Putamen (tissue), 1 donor: ENCODE data around the gene AFM.

Experiments
- DNase-seq: peaks from one replicate; pipeline ENCODE4 v3.0.0-alpha.2; 2016; ENCODE audit warnings: low spot score

The AFM gene

DNA sequence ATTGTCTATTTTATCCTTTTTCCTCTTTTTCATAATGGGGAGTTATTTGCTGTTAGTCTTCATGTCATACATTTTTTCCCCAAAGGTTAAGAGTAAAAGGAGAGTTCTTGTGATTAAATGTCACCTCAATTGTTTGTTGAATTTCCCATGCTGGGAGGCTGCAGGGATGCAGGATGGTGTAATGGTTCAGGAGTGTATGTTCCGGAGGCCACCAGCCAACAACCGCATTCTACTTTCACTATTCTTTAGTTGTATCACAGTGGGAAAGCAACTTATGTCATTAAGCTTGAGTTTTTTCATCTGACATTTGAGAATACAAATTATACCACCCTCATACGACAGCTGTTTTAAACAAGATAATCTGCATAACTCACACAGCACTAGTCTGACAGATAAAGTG is 30.1 kb upstream of the AFM start:
- no peak for DNase-seq

DNA sequence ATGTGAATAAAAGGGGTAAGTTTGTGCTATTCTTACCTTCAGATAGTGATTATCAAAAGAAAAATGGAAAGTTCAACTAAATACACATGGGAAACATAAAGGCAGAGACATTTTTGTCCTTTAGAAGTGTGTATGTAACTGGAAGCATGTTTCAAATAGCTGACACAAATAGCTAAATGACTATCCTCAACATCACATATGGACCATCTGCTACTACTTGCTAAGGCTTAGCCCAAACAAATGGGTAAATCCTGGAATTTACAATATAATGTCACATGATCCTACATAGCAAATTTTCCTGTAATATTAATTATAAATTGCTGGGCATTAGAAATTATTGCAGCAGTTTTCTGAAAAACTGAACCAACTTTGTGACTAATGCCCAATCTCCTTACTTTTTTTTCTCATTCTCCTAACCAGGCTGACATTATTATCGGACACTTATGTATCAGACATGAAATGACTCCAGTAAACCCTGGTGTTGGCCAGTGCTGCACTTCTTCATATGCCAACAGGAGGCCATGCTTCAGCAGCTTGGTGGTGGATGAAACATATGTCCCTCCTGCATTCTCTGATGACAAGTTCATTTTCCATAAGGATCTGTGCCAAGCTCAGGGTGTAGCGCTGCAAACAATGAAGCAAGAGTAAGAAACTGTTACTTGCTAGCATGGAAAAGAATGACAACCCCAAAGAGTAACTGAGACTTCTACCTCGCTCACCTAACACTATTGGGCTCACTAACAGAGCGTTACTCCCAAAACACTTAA is 29.4 kb upstream of the AFM start:
- no peak for DNase-seq

DNA sequence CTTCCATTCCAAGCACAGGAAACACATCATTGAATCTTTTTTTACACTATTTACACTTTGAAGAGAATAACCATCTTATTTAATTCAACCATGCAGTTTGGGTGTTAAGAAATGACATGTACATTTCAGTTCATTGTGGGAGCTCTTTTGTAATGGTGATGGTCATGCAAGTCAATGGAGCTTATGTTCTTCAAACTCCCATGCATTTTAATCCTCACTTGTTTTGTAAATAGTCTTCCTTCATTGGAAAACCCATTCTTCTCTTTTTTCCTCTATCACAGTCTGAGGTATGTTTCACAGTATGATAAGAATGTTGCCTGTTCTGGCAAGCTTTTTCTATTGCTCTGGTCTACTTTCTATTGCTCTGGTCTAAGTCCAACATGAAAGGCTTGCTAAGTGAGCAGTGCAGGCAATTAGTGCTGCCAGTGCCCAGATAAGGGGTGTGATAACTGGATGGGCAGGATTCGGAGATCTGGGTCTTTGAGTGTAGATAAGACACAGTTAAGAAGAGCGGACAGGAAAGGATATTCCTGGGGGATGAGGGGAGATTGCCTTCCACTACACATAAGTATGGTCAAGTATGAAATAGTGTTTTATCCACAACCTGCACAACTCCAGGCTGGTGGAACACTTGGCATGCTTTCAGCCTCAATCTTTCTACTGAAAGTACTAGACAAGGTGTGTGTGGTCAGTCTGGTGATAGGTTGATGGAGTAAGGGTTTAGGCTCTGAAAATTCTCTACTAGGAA is 28.4 kb upstream of the AFM start:
- no peak for DNase-seq

DNA sequence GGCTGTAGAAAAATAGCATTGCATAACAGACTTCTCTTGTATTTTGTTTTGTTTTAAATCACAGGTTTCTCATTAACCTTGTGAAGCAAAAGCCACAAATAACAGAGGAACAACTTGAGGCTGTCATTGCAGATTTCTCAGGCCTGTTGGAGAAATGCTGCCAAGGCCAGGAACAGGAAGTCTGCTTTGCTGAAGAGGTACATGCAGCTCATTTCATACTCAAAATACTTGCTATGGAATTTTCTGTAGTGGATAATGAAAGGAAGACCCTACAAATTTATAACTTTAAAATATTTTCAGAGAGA is 27.9 kb upstream of the AFM start:
- DNase-seq = no peak

DNA sequence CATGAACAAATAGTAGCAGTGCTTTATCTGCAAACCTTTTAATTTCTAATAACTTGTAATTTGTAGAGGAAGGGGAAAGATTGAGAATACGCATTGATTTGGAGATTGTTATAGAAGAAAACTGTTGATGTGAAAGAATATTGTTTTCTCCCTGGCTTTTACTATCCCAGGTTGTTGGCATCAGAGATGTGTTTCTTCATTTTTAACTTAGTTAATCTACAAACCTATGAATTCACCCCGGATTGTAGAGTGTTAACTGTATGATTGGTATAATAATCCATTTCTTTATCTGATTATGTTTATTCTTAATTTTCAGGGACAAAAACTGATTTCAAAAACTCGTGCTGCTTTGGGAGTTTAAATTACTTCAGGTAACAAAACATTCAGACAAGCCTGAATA is 26.6 kb upstream of the AFM start:
- no peak for DNase-seq

DNA sequence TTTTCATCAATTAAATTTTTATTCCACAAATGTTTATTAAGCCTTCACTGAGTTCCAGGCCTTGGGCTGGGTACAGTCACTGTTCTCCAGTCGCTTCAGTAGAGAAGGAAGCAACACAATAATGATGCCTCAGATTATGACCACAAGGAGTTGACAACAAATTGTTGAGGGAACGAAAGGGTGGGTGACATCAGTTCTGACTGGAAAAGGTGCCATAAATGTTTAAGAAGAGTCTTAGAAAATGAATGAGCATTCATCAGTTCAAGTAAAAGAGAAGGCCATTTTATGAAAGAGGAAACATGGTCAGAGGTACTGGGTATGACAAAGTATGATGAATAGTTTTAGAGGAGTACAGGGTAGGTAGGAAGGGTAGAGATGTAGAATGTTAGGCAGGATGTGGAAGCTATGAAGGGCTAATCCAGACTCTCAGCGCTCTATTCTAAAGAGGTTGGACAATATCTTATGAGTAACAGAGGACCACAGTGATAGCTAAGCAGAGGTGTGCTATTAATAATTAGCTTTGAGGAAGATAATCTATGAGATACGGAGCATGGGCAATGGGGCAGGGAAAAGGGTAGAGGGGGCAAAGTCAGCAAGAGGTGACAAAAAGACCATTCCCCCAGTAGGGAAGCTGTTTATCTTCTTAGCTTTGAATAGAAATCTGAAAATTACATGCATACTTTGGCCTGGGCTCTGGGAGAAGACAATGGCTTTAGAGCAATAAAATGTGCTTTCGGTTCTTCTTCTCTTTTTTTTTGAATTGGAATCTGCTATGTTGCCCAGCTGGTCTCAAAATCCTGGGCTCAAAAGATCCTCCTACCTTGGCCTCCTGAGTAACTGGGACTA is 25.1 kb upstream of the AFM start:
- DNase-seq = no peak

DNA sequence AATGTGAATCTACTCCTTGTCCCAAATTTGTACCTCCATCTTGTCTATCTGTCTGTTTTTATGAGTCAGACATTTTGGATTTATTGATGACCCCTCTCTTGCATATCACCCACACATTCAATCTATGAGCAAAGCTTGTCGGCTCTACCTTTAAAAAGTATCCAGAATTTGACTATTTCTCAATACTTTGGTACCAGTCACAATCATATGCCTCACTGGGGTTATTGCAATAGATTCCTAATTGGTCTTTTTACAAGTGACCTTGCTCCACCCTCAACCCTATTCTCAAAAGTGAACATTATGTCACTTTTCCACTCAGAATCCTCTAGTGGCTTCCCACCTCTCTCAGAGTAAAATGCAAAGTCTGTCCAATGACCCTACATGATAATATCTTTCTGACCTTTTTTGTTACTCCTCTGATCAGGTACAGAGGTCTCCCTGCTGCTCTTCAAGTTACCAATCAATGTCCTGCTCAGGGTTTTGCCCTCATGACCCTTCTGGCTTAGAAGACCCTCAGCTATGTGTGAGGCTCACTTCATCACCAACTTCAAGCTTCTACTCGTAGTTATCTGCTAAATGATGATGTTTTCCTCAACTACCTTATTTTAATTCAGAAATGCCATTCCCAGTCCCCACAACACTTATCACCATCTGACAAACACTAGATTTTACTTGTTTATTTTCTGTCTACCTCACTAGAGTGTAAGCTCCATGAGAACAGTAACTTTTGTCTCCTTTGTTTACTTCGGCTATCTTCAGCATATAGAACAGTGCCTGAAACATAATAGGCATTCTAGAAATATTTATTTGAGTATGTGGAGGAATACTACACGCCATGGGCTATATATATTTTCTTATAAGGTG is 23.1 kb upstream of the AFM start:
- DNase-seq = no peak

DNA sequence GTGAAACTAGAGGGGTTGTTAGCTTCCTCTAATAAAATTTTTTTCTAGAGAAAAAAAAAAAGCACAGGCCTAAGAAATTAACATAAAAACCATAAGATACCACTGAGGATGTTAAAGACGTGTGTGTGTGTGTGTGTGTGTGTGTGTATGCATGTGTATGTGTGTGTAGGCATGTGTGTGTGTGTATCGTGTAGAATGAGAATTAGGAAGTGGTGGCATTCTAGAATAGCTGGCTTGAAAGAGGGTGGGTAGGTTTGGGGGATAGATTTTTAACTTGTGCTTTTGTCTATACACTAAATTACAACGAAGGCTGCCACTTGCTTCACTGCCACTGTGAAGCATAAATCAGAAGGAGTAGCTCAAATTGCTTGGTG is 22.5 kb upstream of the AFM start:
- no peak for DNase-seq

DNA sequence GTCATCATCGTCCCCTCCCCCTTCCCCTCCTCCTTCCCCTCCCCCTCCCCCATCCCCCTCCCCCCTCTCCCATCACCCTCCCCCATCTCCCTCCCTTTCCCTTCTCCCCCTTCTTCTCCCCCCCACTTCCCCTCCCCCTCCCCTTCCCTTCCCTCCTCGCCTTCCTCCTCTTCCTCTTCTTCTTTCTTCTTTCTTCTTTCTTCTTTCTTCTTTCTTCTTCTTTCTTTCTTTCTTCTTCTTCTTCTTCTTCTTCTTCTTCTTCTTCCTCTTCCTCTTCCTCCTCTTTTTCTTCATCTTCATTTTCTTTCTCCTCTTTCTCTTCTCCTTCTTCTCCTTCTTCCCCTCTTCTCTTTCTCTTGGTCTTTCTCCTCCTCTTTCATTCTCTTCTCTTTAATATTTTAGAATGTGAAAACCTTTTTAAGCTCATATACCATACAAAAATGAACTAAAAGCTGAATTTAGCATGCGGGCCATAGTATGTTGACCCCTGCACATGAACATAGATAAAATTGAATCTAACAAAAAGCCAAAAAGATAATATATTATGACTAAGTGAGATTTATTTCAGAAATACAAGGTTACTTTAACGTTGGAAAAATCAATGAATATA is 20.5 kb upstream of the AFM start:
- no peak for DNase-seq

DNA sequence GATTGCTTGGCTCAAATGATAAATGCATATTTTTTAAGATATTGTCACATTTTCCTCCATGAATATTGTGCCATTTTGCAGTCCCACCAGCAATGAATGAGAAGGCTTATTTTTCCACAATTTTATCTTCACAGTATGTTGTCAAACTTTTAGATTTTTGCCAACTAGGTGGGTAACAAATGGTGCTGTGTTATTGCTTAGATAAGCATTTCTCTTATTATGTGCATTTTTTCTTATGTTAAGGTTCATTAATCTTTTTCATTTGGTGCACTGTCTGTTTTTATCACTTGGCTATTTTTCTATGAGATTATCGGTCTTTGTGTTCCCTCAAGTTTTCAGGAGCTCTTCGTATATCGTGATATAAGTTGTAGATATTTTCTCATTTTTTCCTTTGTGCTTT is 13.4 kb upstream of the AFM start:
- no peak for DNase-seq

DNA sequence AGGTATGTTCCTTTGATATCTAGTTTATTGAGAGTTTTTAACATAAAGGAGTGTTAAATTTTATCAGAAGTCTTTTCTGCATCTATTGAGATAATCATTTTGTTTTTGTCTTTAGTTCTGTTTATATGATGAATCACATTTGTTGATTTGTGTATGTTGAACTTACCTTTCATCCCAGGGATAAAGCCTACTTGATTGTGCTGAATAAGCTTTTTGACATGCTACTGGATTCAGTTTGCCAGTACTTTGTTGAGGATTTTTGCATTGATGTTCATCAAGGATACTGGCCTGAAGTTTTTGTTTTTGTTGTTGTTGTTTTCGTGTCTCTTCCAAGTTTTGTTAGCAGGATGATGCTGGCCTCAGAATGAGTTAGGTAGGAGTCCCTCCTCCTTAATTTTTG is 10.8 kb upstream of the AFM start:
- DNase-seq = no peak

DNA sequence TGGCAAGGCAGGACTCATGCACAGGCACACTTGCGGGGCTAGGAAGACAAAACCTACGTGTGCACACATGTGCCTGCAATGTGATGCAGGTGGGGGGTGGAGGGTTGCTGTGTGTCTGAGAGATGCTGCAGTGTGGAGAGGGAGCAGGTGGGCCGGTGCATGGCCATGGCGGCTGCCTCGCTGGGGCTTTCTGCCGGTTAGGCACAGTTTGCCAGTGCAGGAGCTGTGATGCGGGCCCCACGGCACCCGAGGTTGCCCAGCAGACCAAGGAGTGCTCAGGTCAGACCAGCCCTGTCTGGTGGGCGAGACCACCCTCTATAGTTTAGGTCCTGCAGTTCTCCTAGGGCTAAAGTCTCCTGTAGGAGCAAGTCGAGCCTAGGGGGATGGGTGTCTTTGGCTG is 4.4 kb upstream of the AFM start:
- DNase-seq = no peak

DNA sequence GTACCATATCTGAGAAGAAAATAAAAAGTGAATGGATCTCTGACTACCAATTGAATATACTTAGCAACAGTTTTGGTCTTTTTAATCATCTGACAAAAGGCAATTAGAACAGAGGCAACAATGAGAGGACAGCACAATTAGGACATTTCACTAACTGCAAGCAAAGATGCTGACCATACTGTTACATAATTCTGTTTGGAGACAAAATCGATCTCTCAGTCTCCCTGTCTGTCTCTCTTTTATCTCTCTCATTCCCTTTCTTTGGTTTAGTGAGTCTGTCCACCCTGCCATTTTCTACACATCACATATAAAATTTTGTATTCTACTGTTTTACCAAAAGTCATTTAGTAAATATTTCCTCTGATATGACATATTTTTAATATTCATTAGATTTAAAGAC is 2.2 kb upstream of the AFM start:
- no peak for DNase-seq

DNA sequence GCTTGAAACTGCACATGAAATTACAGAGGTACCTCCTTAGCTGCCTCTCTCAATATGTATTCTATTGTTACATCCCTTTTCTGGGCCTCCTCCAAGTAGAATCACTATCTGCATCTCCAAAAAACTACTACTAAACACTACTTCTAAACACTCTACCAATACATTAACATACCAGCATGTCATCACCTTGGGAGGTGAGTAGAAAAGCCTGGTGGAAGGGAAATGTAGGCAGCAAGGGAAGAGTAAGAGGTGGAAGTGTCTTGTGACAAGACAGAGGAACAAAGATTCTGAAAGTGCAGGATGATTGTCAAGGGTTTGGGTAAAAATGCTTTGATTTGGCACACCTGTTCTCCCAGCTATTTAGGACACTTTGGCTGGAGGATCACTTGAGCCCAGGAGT is 3.5 kb downstream of the AFM start:
- DNase-seq = no peak

DNA sequence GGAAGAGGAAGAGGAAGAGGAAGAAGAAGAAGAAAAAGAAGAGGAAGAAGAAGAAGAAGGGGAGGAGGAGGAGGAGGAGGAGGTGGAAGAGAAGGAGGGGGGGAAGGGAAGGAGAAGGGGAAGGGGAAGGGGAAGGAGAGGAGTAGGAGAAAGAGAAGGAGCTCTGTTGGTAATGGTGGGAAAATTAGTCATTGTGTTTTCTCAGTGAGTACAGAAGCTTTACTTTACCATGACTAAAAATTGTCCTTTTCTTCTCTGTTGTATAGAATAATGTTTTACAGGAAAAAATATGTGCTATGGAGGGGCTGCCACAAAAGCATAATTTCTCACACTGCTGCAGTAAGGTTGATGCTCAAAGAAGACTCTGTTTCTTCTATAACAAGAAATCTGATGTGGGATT is 4.1 kb downstream of the AFM start:
- DNase-seq = no peak

DNA sequence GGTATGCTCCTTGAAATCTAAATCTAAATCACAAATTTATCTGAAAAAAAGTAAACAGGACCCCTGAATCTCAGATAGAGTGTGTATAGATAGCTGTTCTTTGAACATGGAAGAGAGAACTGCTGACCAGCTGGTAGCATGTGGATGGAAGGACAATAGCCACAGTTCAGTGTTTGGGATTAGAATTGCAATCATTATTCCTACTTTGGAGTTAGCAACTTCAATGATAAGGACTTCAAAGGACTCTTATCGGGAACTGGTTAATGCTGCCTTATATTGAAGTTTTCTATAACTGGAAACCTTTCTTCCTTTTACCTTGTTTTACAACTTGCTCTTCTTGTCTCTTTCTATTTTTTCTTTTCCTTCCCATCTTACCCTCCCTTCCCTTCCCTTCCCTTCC is 5.0 kb downstream of the AFM start:
- DNase-seq = no peak

DNA sequence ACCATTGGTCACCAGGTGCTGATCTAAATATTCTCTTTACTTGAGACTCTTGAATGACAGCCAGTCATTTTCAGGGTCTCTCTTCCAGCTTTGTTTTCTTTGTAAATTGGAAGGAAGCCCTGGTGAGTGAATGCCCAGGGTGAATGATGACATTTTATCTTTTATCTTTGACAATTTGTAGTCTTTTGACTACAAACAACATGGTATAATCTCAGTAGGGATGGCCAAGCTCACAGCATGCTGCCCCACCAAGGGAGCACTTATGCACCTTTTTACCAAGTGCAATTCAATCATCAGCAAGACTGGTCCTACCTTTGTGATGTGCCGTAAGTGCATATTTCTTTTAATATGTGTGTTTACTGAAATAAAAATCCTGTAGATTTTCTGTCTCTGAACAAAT is 5.7 kb downstream of the AFM start:
- DNase-seq = no peak

DNA sequence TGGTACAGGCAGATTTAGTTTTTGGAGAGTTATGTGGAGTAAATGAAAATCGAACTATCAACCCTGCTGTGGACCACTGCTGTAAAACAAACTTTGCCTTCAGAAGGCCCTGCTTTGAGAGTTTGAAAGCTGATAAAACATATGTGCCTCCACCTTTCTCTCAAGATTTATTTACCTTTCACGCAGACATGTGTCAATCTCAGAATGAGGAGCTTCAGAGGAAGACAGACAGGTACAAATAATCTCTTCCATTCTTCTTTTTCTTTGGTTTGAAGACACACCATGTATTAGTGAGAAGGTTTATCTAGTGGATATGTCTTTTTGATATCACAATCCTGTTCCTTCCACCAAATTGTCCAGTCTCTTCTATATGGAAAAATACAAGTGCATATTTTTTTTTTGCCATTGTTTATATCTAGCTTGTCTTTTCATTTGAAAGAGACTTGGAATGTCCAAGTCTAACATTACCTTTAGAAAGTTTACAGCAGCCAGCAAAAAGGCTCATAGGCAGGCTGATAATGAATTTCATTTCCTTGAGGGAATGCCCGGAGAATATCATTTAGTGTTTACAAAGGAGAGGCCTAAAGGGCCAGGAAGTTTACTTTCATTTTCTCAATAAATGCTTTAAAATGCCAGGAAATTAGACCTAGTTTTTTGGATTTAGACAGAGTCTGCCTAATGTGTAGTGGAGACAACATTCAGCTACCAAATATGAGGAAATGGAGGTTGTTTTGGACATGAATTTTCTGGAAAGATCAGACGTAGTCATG is 18.6 kb downstream of the AFM start:
- DNase-seq = no peak

DNA sequence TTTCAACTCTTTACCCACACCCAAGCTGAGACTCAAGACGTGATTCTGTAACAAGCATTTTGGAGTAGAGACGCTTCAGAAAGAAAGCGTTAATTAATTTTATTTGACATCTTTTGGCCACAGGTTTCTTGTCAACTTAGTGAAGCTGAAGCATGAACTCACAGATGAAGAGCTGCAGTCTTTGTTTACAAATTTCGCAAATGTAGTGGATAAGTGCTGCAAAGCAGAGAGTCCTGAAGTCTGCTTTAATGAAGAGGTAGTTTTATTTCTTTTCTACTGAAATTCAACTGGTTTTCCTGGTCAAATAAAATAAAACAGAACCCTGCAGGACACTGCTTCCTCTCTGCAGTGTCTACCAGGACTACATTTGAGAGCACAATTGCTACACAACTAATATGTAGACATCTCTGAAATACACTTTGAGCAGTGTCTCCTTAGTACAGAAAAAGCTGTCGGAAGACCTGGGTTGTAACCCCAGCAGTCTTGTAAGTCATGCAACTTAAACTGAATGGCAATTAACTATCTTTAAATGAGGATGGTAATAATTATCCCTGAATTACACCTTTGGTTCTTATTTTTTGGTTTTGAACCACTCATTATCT is 20.2 kb downstream of the AFM start:
- DNase-seq = no peak

DNA sequence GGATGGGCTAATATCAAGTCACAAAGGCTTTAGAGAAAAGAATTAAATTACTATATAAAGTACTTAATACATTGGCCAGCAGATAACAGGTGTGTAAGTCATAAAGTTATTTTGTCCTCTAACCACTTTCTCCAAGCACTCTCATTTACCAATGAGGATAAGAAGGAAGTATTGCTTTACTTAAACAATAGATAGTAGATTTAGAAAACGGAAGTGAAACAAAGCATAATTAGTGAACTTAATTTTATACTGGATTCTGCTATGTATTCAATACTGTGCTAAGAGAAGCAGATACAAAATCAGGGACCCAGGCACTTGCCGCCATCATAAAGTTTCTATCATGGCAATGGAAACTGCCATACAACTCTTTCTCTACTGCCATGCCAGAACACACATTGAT is 24.0 kb downstream of the AFM start:
- no peak for DNase-seq

DNA sequence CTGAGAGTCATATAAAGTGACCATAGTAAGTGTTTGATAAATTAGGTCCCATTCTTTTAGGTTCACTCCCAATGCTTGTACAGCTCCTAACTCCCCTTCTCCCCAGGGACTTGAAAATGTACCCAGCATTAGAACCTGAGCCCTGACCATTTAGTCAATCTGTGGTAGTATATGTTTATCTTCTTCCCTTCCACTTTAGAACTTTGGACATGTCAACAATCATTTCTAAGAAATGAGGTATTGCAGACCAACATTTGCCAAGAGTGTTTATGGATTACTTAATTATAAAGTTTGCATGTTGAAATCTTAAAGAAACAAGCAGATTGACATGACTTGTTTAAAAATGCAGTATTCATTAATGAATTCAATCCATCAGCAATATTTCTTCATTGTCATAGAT is 26.0 kb downstream of the AFM start:
- DNase-seq = no peak
